GM23338 (cell line): ENCODE measurements around the gene CENPB. TPM values are rescaled to one million over a fixed set of nuclear protein-coding genes. Genes with fewer than 3 reads are reported as not detected.

Experiments used
- ATAC-seq: fragments of 200-7000 bp; cut with Tn5 transposase; 3 replicates; pipeline ENCODE4 v1.9.1; 2020
- DNase-seq: peaks from one replicate; pipeline ENCODE4 v3.0.0-alpha.2; 2015; ENCODE audit warnings: low spot score
- H2AFZ ChIP-seq: fragments of 200-600 bp; sonication (generic); 2 replicates; pipeline ENCODE4 v1.8.0; 2016; ENCODE audit warnings: antibody characterized with exemption, mild to moderate bottlenecking, moderate library complexity
- H3F3A ChIP-seq: fragments of 200-600 bp; sonication (generic); replicated peaks from 2 replicates; pipeline ENCODE4 v1.8.0; 2017; ENCODE audit warnings: antibody characterized with exemption, mixed run types, low read depth
- H3K27ac ChIP-seq: fragments of 200-600 bp; sonication (generic); 2 replicates; pipeline ENCODE4 v1.6.1; 2016; ENCODE audit warnings: low read depth
- H3K27me3 ChIP-seq: fragments of 200-600 bp; sonication (generic); 2 replicates; pipeline ENCODE4 v1.8.0; 2016; ENCODE audit warnings: mild to moderate bottlenecking, mixed run types, moderate library complexity; ENCODE audit not compliant: insufficient read depth
- H3K36me3 ChIP-seq: fragments of 200-600 bp; sonication (generic); 2 replicates; pipeline ENCODE4 v1.8.0; 2016; ENCODE audit warnings: mild to moderate bottlenecking; ENCODE audit not compliant: insufficient read depth
- H3K4me1 ChIP-seq: fragments of 200-600 bp; sonication (generic); 2 replicates; pipeline ENCODE4 v1.8.0; 2016; ENCODE audit warnings: mild to moderate bottlenecking, moderate library complexity; ENCODE audit not compliant: insufficient read depth
- H3K4me2 ChIP-seq: fragments of 200-600 bp; sonication (generic); 2 replicates; pipeline ENCODE4 v1.7.1; 2017; ENCODE audit warnings: mixed run types
- H3K4me3 ChIP-seq: fragments of 200-600 bp; sonication (generic); 2 replicates; pipeline ENCODE4 v1.6.1; 2016; ENCODE audit warnings: mixed run types
- H3K79me2 ChIP-seq: fragments of 200-600 bp; sonication (generic); replicated peaks from 2 replicates; pipeline ENCODE4 v1.8.0; 2017; ENCODE audit warnings: mild to moderate bottlenecking; ENCODE audit not compliant: insufficient read depth
- H3K9me2 ChIP-seq: fragments of 200-600 bp; sonication (generic); 2 replicates; pipeline ENCODE4 v1.8.0; 2017; ENCODE audit not compliant: insufficient read depth
- H4K20me1 ChIP-seq: fragments of 200-600 bp; sonication (generic); replicated peaks from 2 replicates; pipeline ENCODE4 v1.8.0; 2017; ENCODE audit warnings: mild to moderate bottlenecking; ENCODE audit not compliant: insufficient read depth
- H3K27ac Mint-ChIP-seq: 2 replicates; pipeline ENCODE4 v1.8.0; 2020; ENCODE audit warnings: inconsistent platforms, mild to moderate bottlenecking, moderate library complexity, mixed read lengths
- H3K27me3 Mint-ChIP-seq: 3 replicates; pipeline ENCODE4 v1.8.0; 2022; ENCODE audit warnings: low read depth, mild to moderate bottlenecking, moderate library complexity, mixed read lengths, inconsistent platforms; ENCODE audit not compliant: insufficient read depth, poor library complexity
- H3K36me3 Mint-ChIP-seq: 3 replicates; pipeline ENCODE4 v1.8.0; 2021; ENCODE audit warnings: low read depth, mild to moderate bottlenecking, inconsistent platforms, moderate library complexity, mixed read lengths
- H3K4me1 Mint-ChIP-seq: 3 replicates; pipeline ENCODE4 v1.8.0; 2020; ENCODE audit warnings: mild to moderate bottlenecking, inconsistent platforms, mixed read lengths
- H3K4me3 Mint-ChIP-seq: 3 replicates; pipeline ENCODE4 v1.8.0; 2021; ENCODE audit warnings: moderate library complexity, mild to moderate bottlenecking, inconsistent platforms, mixed read lengths
- H3K9me3 Mint-ChIP-seq: 3 replicates; pipeline ENCODE4 v1.8.0; 2020; ENCODE audit warnings: moderate library complexity, mild to moderate bottlenecking, inconsistent platforms, mixed read lengths
- CREB1 ChIP-seq: fragments of 250-450 bp; sonication (Bioruptor Pico); IDR thresholded peaks from 2 replicates; pipeline ENCODE4 v1.5.0; 2020; ENCODE audit warnings: low read depth, mild to moderate bottlenecking, moderate library complexity
- EZH2 ChIP-seq: fragments of 200-600 bp; sonication (generic); IDR thresholded peaks from one replicate; pipeline ENCODE4 v1.8.0; 2017; ENCODE audit warnings: antibody characterized with exemption, mild to moderate bottlenecking, low read depth; ENCODE audit not compliant: unreplicated experiment
- EZH2phosphoT487 ChIP-seq: fragments of 200-600 bp; sonication (generic); IDR thresholded peaks from one replicate; pipeline ENCODE4 v1.8.1; 2018; ENCODE audit warnings: antibody characterized with exemption; ENCODE audit not compliant: unreplicated experiment
- JUNB ChIP-seq: IDR thresholded peaks from one replicate; pipeline ENCODE4 v1.6.1; 2016; ENCODE audit warnings: antibody characterized with exemption; ENCODE audit not compliant: unreplicated experiment
- NANOG ChIP-seq: IDR thresholded peaks from 2 replicates; pipeline ENCODE4 v1.6.1; 2016; ENCODE audit warnings: antibody characterized with exemption, borderline replicate concordance
- POLR2AphosphoS5 ChIP-seq: IDR thresholded peaks from 2 replicates; pipeline ENCODE4 v1.6.1; 2016; ENCODE audit warnings: antibody characterized with exemption, low read depth
- STAT1 ChIP-seq: IDR thresholded peaks from one replicate; pipeline ENCODE4 v1.6.1; 2016; ENCODE audit warnings: antibody characterized with exemption; ENCODE audit not compliant: unreplicated experiment
- ZNF114 ChIP-seq: fragments of 250-450 bp; sonication (Bioruptor Pico); IDR thresholded peaks from 2 replicates; pipeline ENCODE4 v1.5.0; 2020; ENCODE audit warnings: mild to moderate bottlenecking, moderate library complexity
- ZNF331 ChIP-seq: fragments of 250-450 bp; sonication (Bioruptor Pico); IDR thresholded peaks from 2 replicates; pipeline ENCODE4 v1.5.0; 2020; ENCODE audit warnings: low read depth, mild to moderate bottlenecking, moderate library complexity
- polyA plus RNA-seq: library from polyadenylated mRNA; unstranded; fragments of >200 nt; fragmentation: Nextera tagmentation; extraction: Ambion mirVana; gene quantifications from 2 replicates; pipeline ENCODE4 v1.2.1, GENCODE V29; 2016
- total RNA-seq: library from RNA; depleted of rRNA; stranded (reverse); fragments of >200 nt; shearing (Covaris generic); gene quantifications from 2 replicates; pipeline ENCODE4 v1.2.3, GENCODE V29; 2014
- TF ChIP-seq, protein P1 (sequence below), 2 experiments: fragments of 200-600 bp in 1 of 2; sonication (generic) in 1 of 2; conservative IDR thresholded peaks; 2 replicates each; pipeline versions ENCODE4 v1.5.1 to v1.6.1; 2016 to 2017; ENCODE audit warnings: antibody characterized with exemption in 2 of 2, low read depth in 2 of 2, mild to moderate bottlenecking in 2 of 2, moderate library complexity in 1 of 2
- TF ChIP-seq, protein P2 (sequence below): IDR thresholded peaks from 2 replicates; pipeline ENCODE4 v1.6.1; 2016; ENCODE audit warnings: antibody characterized with exemption
- TF ChIP-seq, protein P3 (sequence below): IDR thresholded peaks from one replicate; pipeline ENCODE4 v1.6.1; 2018; ENCODE audit warnings: antibody characterized with exemption; ENCODE audit not compliant: unreplicated experiment
- TF ChIP-seq, protein P4 (sequence below): fragments of 250-450 bp; sonication (Bioruptor Pico); IDR thresholded peaks from 2 replicates; pipeline ENCODE4 v1.5.0; 2020; ENCODE audit warnings: mild to moderate bottlenecking, moderate library complexity

The CENPB gene
- total and polyA plus RNA-seq, 2 experiments from 2014 or later, result 10.8 to 52.1 TPM

DNA sequence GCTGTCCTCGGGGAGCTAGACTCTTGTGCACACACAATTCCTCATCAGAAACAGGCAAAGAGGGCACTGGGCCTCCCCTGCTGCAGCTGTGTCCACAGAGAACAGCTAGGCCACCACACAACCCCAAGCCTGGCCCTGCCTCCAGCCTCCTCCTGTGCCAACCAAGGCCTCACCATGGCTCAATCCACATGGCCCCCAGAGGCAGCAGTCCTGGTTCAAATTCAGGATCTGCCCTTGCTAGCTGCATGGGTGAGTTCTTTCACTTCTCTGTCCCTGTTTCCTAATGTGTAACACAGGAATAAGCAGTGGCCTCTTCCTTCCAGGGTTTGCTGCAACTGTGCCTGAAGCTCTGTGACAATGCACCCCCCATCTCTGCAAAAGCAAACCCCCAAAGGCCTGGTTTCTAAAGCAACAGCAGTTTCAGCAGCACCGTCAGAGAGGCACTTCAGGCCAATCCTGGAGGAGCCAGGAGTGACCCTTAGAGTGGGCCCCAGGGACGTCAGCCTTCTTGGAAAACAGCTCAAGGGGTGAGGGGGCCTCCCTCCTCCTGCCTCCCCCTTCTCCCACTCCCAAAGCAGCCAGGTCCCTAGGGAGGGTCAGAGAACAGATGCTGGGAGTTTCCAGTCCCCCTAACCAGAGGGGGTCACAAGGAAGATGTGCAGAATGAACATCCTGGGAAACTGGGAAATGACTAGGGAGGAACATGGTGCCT, 21.2 kb downstream of the CENPB start:
- peaks cover 7% of the 10 kb centered on the region; the same call in 1 of the 3 replicates for H3K36me3 Mint-ChIP-seq
- ATAC-seq, result no peak
- TF ChIP-seq, protein P1, sequence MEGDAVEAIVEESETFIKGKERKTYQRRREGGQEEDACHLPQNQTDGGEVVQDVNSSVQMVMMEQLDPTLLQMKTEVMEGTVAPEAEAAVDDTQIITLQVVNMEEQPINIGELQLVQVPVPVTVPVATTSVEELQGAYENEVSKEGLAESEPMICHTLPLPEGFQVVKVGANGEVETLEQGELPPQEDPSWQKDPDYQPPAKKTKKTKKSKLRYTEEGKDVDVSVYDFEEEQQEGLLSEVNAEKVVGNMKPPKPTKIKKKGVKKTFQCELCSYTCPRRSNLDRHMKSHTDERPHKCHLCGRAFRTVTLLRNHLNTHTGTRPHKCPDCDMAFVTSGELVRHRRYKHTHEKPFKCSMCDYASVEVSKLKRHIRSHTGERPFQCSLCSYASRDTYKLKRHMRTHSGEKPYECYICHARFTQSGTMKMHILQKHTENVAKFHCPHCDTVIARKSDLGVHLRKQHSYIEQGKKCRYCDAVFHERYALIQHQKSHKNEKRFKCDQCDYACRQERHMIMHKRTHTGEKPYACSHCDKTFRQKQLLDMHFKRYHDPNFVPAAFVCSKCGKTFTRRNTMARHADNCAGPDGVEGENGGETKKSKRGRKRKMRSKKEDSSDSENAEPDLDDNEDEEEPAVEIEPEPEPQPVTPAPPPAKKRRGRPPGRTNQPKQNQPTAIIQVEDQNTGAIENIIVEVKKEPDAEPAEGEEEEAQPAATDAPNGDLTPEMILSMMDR (conservative IDR thresholded peaks at IDR 0.05; ENCODE audit: low read depth in 2 of 2), result no peak
- TF ChIP-seq, protein P2, sequence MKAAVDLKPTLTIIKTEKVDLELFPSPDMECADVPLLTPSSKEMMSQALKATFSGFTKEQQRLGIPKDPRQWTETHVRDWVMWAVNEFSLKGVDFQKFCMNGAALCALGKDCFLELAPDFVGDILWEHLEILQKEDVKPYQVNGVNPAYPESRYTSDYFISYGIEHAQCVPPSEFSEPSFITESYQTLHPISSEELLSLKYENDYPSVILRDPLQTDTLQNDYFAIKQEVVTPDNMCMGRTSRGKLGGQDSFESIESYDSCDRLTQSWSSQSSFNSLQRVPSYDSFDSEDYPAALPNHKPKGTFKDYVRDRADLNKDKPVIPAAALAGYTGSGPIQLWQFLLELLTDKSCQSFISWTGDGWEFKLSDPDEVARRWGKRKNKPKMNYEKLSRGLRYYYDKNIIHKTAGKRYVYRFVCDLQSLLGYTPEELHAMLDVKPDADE, result no peak
- TF ChIP-seq ZNF114 (CRISPR knock-in tag), result no peak
- TF ChIP-seq EZH2phosphoT487, result no peak
- no peak for TF ChIP-seq JUNB
- TF ChIP-seq NANOG, result no peak
- no peak for TF ChIP-seq POLR2AphosphoS5
- no peak for TF ChIP-seq STAT1
- no peak for TF ChIP-seq CREB1
- no peak for TF ChIP-seq EZH2
- TF ChIP-seq ZNF331 (CRISPR knock-in tag), result no peak
- TF ChIP-seq, protein P3, sequence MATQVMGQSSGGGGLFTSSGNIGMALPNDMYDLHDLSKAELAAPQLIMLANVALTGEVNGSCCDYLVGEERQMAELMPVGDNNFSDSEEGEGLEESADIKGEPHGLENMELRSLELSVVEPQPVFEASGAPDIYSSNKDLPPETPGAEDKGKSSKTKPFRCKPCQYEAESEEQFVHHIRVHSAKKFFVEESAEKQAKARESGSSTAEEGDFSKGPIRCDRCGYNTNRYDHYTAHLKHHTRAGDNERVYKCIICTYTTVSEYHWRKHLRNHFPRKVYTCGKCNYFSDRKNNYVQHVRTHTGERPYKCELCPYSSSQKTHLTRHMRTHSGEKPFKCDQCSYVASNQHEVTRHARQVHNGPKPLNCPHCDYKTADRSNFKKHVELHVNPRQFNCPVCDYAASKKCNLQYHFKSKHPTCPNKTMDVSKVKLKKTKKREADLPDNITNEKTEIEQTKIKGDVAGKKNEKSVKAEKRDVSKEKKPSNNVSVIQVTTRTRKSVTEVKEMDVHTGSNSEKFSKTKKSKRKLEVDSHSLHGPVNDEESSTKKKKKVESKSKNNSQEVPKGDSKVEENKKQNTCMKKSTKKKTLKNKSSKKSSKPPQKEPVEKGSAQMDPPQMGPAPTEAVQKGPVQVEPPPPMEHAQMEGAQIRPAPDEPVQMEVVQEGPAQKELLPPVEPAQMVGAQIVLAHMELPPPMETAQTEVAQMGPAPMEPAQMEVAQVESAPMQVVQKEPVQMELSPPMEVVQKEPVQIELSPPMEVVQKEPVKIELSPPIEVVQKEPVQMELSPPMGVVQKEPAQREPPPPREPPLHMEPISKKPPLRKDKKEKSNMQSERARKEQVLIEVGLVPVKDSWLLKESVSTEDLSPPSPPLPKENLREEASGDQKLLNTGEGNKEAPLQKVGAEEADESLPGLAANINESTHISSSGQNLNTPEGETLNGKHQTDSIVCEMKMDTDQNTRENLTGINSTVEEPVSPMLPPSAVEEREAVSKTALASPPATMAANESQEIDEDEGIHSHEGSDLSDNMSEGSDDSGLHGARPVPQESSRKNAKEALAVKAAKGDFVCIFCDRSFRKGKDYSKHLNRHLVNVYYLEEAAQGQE, result no peak
- TF ChIP-seq, protein P4, sequence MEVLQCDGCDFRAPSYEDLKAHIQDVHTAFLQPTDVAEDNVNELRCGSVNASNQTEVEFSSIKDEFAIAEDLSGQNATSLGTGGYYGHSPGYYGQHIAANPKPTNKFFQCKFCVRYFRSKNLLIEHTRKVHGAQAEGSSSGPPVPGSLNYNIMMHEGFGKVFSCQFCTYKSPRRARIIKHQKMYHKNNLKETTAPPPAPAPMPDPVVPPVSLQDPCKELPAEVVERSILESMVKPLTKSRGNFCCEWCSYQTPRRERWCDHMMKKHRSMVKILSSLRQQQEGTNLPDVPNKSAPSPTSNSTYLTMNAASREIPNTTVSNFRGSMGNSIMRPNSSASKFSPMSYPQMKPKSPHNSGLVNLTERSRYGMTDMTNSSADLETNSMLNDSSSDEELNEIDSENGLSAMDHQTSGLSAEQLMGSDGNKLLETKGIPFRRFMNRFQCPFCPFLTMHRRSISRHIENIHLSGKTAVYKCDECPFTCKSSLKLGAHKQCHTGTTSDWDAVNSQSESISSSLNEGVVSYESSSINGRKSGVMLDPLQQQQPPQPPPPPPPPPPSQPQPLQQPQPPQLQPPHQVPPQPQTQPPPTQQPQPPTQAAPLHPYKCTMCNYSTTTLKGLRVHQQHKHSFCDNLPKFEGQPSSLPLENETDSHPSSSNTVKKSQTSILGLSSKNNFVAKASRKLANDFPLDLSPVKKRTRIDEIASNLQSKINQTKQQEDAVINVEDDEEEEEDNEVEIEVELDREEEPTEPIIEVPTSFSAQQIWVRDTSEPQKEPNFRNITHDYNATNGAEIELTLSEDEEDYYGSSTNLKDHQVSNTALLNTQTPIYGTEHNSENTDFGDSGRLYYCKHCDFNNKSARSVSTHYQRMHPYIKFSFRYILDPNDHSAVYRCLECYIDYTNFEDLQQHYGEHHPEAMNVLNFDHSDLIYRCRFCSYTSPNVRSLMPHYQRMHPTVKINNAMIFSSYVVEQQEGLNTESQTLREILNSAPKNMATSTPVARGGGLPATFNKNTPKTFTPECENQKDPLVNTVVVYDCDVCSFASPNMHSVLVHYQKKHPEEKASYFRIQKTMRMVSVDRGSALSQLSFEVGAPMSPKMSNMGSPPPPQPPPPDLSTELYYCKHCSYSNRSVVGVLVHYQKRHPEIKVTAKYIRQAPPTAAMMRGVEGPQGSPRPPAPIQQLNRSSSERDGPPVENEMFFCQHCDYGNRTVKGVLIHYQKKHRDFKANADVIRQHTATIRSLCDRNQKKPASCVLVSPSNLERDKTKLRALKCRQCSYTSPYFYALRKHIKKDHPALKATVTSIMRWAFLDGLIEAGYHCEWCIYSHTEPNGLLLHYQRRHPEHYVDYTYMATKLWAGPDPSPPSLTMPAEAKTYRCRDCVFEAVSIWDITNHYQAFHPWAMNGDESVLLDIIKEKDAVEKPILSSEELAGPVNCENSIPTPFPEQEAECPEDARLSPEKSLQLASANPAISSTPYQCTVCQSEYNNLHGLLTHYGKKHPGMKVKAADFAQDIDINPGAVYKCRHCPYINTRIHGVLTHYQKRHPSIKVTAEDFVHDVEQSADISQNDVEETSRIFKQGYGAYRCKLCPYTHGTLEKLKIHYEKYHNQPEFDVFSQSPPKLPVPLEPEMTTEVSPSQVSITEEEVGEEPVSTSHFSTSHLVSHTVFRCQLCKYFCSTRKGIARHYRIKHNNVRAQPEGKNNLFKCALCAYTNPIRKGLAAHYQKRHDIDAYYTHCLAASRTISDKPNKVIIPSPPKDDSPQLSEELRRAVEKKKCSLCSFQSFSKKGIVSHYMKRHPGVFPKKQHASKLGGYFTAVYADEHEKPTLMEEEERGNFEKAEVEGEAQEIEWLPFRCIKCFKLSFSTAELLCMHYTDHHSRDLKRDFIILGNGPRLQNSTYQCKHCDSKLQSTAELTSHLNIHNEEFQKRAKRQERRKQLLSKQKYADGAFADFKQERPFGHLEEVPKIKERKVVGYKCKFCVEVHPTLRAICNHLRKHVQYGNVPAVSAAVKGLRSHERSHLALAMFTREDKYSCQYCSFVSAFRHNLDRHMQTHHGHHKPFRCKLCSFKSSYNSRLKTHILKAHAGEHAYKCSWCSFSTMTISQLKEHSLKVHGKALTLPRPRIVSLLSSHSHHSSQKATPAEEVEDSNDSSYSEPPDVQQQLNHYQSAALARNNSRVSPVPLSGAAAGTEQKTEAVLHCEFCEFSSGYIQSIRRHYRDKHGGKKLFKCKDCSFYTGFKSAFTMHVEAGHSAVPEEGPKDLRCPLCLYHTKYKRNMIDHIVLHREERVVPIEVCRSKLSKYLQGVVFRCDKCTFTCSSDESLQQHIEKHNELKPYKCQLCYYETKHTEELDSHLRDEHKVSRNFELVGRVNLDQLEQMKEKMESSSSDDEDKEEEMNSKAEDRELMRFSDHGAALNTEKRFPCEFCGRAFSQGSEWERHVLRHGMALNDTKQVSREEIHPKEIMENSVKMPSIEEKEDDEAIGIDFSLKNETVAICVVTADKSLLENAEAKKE (CRISPR knock-in tag), result no peak
- H3K4me3 Mint-ChIP-seq, result peak overlapping the region; percentile 92
- Histone ChIP-seq H3F3A (0 out of 2 replicates have a peak, but pooled peaks cover 4% of the 10 kb centered on the region), H3K79me2 (peaks cover 30% of the 10 kb centered on the region), H3K36me3 (no peaks in the 10 kb centered on the region; the same call in none of the 2 replicates), H2AFZ (no peak overlapping the region), H3K4me1 (peaks cover 23% of the 10 kb centered on the region), H3K27ac (no peak overlapping the region), H4K20me1 (peaks cover 6% of the 10 kb centered on the region), H3K4me2 (no peak overlapping the region), H3K27me3 (no peaks in the 10 kb centered on the region), H3K4me3 (no peak overlapping the region), H3K9me2 (no peaks in the 10 kb centered on the region)
- H3K27ac Mint-ChIP-seq, result no peak overlapping the region
- no peaks in the 10 kb centered on the region for H3K9me3 Mint-ChIP-seq
- H3K4me1 Mint-ChIP-seq, result peaks cover 16% of the 10 kb centered on the region
- no peak for DNase-seq
- peaks cover 11% of the 10 kb centered on the region for H3K27me3 Mint-ChIP-seq
